Gastroesophageal sphincter (tissue), 4 donors: ENCODE results near the gene ZNF343. TPM values are rescaled to one million over a fixed set of nuclear protein-coding genes. Genes with fewer than 3 reads are reported as not detected.

Experiments used
- ATAC-seq: fragments of 150-250 bp; one replicate; pipeline ENCODE4 v1.9.1; 2016; ENCODE audit warnings: mild to moderate bottlenecking, moderate library complexity
- H3K27ac ChIP-seq, 4 donors: fragments of 200-600 bp; sonication (generic) in 3 of 4; 1 replicate in 3 of 4; 2 replicates in 1 of 4; pipeline ENCODE4 v1.5.1; 2016 to 2019
- H3K27me3 ChIP-seq: fragments of 200-600 bp; sonication (generic); one replicate; pipeline ENCODE4 v1.5.1; 2019
- H3K36me3 ChIP-seq, 2 donors: fragments of 200-600 bp; sonication (generic); one replicate each; pipeline ENCODE4 v1.5.1; 2019; ENCODE audit warnings: control low read depth in 1 of 2
- H3K4me1 ChIP-seq, 3 donors: fragments of 200-600 bp; sonication (generic); 1 replicate in 2 of 3; 2 replicates in 1 of 3; pipeline ENCODE4 v1.5.1; 2016 to 2019; ENCODE audit warnings: control low read depth in 2 of 3
- H3K4me3 ChIP-seq, 2 donors: fragments of 200-600 bp; sonication (generic); one replicate each; pipeline ENCODE4 v1.5.1; 2019; ENCODE audit warnings: mild to moderate bottlenecking in 1 of 2, moderate library complexity in 1 of 2
- H3K9me3 ChIP-seq, 3 donors: fragments of 200-600 bp; sonication (generic); one replicate each; pipeline ENCODE4 v1.5.1; 2017 to 2019; ENCODE audit warnings: control low read depth in 2 of 3
- CTCF ChIP-seq, 4 experiments: fragments of 200-600 bp in 2 of 4; fragments of 450-650 bp in 2 of 4; sonication (generic) in 1 of 4; IDR thresholded peaks; one replicate each; pipeline ENCODE4 v1.5.1; 2017 to 2019; ENCODE audit warnings: antibody characterized with exemption in 4 of 4, mild to moderate bottlenecking in 2 of 4, moderate library complexity in 2 of 4
- EP300 ChIP-seq: sonication (generic); formaldehyde crosslinking; IDR thresholded peaks from one replicate; pipeline ENCODE4 v1.6.1; 2017; ENCODE audit warnings: antibody characterized with exemption, mild to moderate bottlenecking
- POLR2A ChIP-seq, 2 donors: fragments of 450-650 bp; IDR thresholded peaks; one replicate each; pipeline ENCODE4 v1.6.1; 2017; ENCODE audit warnings: antibody characterized with exemption in 2 of 2, mild to moderate bottlenecking in 2 of 2, moderate library complexity in 1 of 2
- POLR2AphosphoS5 ChIP-seq: sonication (generic); formaldehyde crosslinking; IDR thresholded peaks from one replicate; pipeline ENCODE4 v1.6.1; 2017; ENCODE audit warnings: antibody characterized with exemption
- WGBS, 2 donors: methylation state at CpG; one replicate each; pipeline ENCODE4 v1.1.5; 2018; ENCODE audit warnings: low coverage in 1 of 2; 5-methylcytosine and 5-hydroxymethylcytosine counted together
- total RNA-seq, 4 donors: library from RNA; depleted of rRNA; stranded (reverse); fragments of >200 nt; gene quantifications; one replicate each; pipeline ENCODE4 v1.1.0, GENCODE V29; 2016

The ZNF343 gene
- total RNA-seq, 4 donors from 2014 or later: 10.3 to 16.8 (median 12.5) TPM

- H3K4me1 ChIP-seq: no peaks in the 10 kb centered on the region
- H3K27ac ChIP-seq: no peak within 1 kb of the TSS
- TF ChIP-seq EP300 (no peak), POLR2A (IDR thresholded peaks at IDR 0.05) (no peak), POLR2AphosphoS5 (no peak), CTCF (IDR thresholded peaks at IDR 0.05) (no peak)
- peaks cover 71% of the 10 kb centered on the region for H3K27me3 ChIP-seq
- no peaks in the 10 kb centered on the region for H3K36me3 ChIP-seq
- WGBS, 2 donors: 20 to 51% methylated on average over 1 to 3 of the region's 13 CpGs
- H3K4me3 ChIP-seq: no peak within 1 kb of the TSS
- no peak for ATAC-seq
- H3K9me3 ChIP-seq: no peaks in the 10 kb centered on the region
Observed at GRCh38 chr20:2536560-2536986, 27.9 kb upstream of the ZNF343 start, which contains the start of gene TMC2. Gene TMC2, plus strand, starts transcription at chr20:2536573. Its CDS starts 49 bp downstream, at chr20:2536622.

- Histone ChIP-seq H3K4me1 (no peaks in the 10 kb centered on the region), H3K27ac (no peak overlapping the region), H3K27me3 (peaks cover 65% of the 10 kb centered on the region), H3K36me3 (no peaks in the 10 kb centered on the region), H3K9me3 (no peaks in the 10 kb centered on the region), H3K4me3 (no peak overlapping the region)
- 59% methylated on average over 7 of the region's 12 CpGs; no CpG with 5 or more reads in 1 of the 2 donors for WGBS, 2 donors
- TF ChIP-seq POLR2AphosphoS5: no peak
- TF ChIP-seq CTCF (IDR thresholded peaks at IDR 0.05): no peak
- TF ChIP-seq POLR2A (IDR thresholded peaks at IDR 0.05): no peak
- no peak for TF ChIP-seq EP300
- no peak for ATAC-seq
Observed at GRCh38 chr20:2535711-2536559, 27.2 kb upstream of the ZNF343 start.

GRCh38 chr20:2533118-2533517, 24.4 kb upstream of the ZNF343 start:
- Histone ChIP-seq H3K27me3 (peaks cover 54% of the 10 kb centered on the region), H3K4me1 (no peaks in the 10 kb centered on the region), H3K4me3 (no peak overlapping the region), H3K9me3 (no peaks in the 10 kb centered on the region), H3K27ac (no peak overlapping the region), H3K36me3 (no peaks in the 10 kb centered on the region)
- TF ChIP-seq POLR2A (IDR thresholded peaks at IDR 0.05) (no peak), CTCF (IDR thresholded peaks at IDR 0.05) (no peak), POLR2AphosphoS5 (no peak), EP300 (no peak)
- no CpG with 5 or more reads among the region's 8 CpGs for WGBS, 2 donors
- no peak for ATAC-seq

- H3K27ac ChIP-seq: no peak overlapping the region
- no peaks in the 10 kb centered on the region for H3K9me3 ChIP-seq
- WGBS, 2 donors: 33 to 39% methylated on average over 1 to 5 of the region's 10 CpGs
- H3K4me1 ChIP-seq: peaks cover 0 to 11% (median 0%) of the 10 kb centered on the region in 3 donors
- H3K36me3 ChIP-seq: no peaks in the 10 kb centered on the region
- TF ChIP-seq EP300 (no peak), CTCF (IDR thresholded peaks at IDR 0.05) (no peak), POLR2AphosphoS5 (no peak), POLR2A (IDR thresholded peaks at IDR 0.05) (no peak)
- H3K27me3 ChIP-seq: peaks cover 19% of the 10 kb centered on the region
- no peak for ATAC-seq
- no peak overlapping the region for H3K4me3 ChIP-seq
Observed at GRCh38 chr20:2528671-2529271, 20.1 kb upstream of the ZNF343 start.
